Measurements from ENCODE around the gene TMEM254. TPM values are rescaled to one million over a fixed set of nuclear protein-coding genes. Genes with fewer than 3 reads are reported as not detected.
"Not testable (repeated sequence)": the region's sequence is repeated elsewhere in the genome, so short reads cannot be mapped to it uniquely, and the experiment has no call there.

Gene TMEM254
- polyA plus RNA-seq, 3 donors: 13.6 to 43.1 (median 25.9) TPM

GRCh38 chr10:80099295-80099694 lies 20.8 kb downstream of the TMEM254 start:
- H3K9me3 ChIP-seq (replicated peaks in 1 of 2; ENCODE audit: control insufficient read depth in 1 of 2, insufficient read depth in 1 of 2, low read length in 2 of 2); H3K9ac ChIP-seq (ENCODE audit: insufficient read depth, low read length, poor library complexity, severe bottlenecking); H3K27me3 Mint-ChIP-seq (ENCODE audit: low read depth in 3 of 3); H2AFZ ChIP-seq (ENCODE audit: insufficient read depth, low read depth, low read length, poor library complexity, severe bottlenecking); H3K4me2 ChIP-seq (replicated peaks; ENCODE audit: extremely low read depth, low read length, poor library complexity, severe bottlenecking); intact Hi-C loops (cut with micrococcal nuclease); H3K36me3 Mint-ChIP-seq; H3K4me3 ChIP-seq (replicated peaks in 1 of 3; ENCODE audit: low read depth in 2 of 3, low read length in 3 of 3); H3K36me3 ChIP-seq (replicated peaks in 1 of 2; ENCODE audit: control insufficient read depth in 1 of 2, insufficient read depth in 2 of 2, low read length in 2 of 2); DNase-seq; H3K9me3 Mint-ChIP-seq; H3K4me3 Mint-ChIP-seq; H3K27ac Mint-ChIP-seq; H4K20me1 ChIP-seq (ENCODE audit: insufficient read depth, low read length); H3K79me2 ChIP-seq (ENCODE audit: insufficient read depth, low read length); H3K27me3 ChIP-seq (ENCODE audit: control insufficient read depth in 2 of 2, insufficient read depth in 2 of 2, low read length in 2 of 2); H3K4me1 Mint-ChIP-seq; H3K4me1 ChIP-seq (ENCODE audit: control insufficient read depth in 1 of 2, insufficient read depth in 2 of 2, low read length in 2 of 2); H3K27ac ChIP-seq (ENCODE audit: low read depth in 1 of 2, low read length in 2 of 2): not testable (repeated sequence)
- 90% methylated on average over 7 of the region's 8 CpGs for WGBS (ENCODE audit: insufficient coverage)

GRCh38 chr10:80100116-80100515 lies 21.7 kb downstream of the TMEM254 start:
- Histone ChIP-seq H3K4me3 (replicated peaks in 1 of 3; ENCODE audit: low read depth in 2 of 3, low read length in 3 of 3) (no peak overlapping the region), H2AFZ (ENCODE audit: insufficient read depth, low read depth, low read length, poor library complexity, severe bottlenecking) (no peak overlapping the region), H3K4me2 (replicated peaks; ENCODE audit: extremely low read depth, low read length, poor library complexity, severe bottlenecking) (no peak overlapping the region), H4K20me1 (ENCODE audit: insufficient read depth, low read length) (no peaks in the 10 kb centered on the region), H3K79me2 (ENCODE audit: insufficient read depth, low read length) (no peaks in the 10 kb centered on the region), H3K9me3 (replicated peaks in 1 of 2; ENCODE audit: control insufficient read depth in 1 of 2, insufficient read depth in 1 of 2, low read length in 2 of 2) (no peaks in the 10 kb centered on the region), H3K4me1 (ENCODE audit: control insufficient read depth in 1 of 2, insufficient read depth in 2 of 2, low read length in 2 of 2) (no peaks in the 10 kb centered on the region), H3K9ac (ENCODE audit: insufficient read depth, low read length, poor library complexity, severe bottlenecking) (no peak overlapping the region), H3K36me3 (replicated peaks in 1 of 2; ENCODE audit: control insufficient read depth in 1 of 2, insufficient read depth in 2 of 2, low read length in 2 of 2) (no peaks in the 10 kb centered on the region), H3K27me3 (ENCODE audit: control insufficient read depth in 2 of 2, insufficient read depth in 2 of 2, low read length in 2 of 2) (no peaks in the 10 kb centered on the region), H3K27ac (ENCODE audit: low read depth in 1 of 2, low read length in 2 of 2) (no peak overlapping the region)
- peaks cover 3 to 8% (median 6%) of the 10 kb centered on the region in 3 donors for H3K27me3 Mint-ChIP-seq (ENCODE audit: low read depth in 3 of 3)
- H3K36me3 Mint-ChIP-seq: no peaks in the 10 kb centered on the region
- no peak overlapping the region for H3K27ac Mint-ChIP-seq
- H3K4me1 Mint-ChIP-seq: no peaks in the 10 kb centered on the region
- intact Hi-C loops (cut with micrococcal nuclease): no loop called here
- TF ChIP-seq CTCF (IDR thresholded peaks at IDR 0.05): no peak
- no peak overlapping the region for H3K4me3 Mint-ChIP-seq
- 98% methylated on average over 6 of the region's 9 CpGs for WGBS (ENCODE audit: insufficient coverage)
- H3K9me3 Mint-ChIP-seq: peaks cover 0 to 3% (median 0%) of the 10 kb centered on the region in 7 donors
- DNase-seq: no peak

Data from CD14-positive monocyte (primary cell).